HepG2 (cell line): ENCODE data around the gene GALNT18. TPM values are rescaled to one million over a fixed set of nuclear protein-coding genes. Genes with fewer than 3 reads are reported as not detected.

ENCODE experiments used
- ATAC-seq: fragments of 200-7000 bp; cut with Tn5 transposase; 3 replicates; pipeline ENCODE4 v1.9.1; 2020; ENCODE audit warnings: mild to moderate bottlenecking, moderate library complexity
- BruUV-seq: library from RNA; stranded (reverse); fragments of 400-500 nt; replicated peaks from 2 replicates; lab custom pipeline; 2021; lab: Mats Ljungman, UMichigan
- CTCF ChIA-PET: fragments of 300-600 bp; formaldehyde crosslinking; extraction: SDS; loops from one replicate; lab custom pipeline; 2021; ENCODE audit warnings: low total read pairs, inconsistent platforms, low intra/inter-chr PET ratio; lab: Yijun Ruan, JAX
- POLR2A ChIA-PET: fragments of 350-600 bp; sonication (Branson Sonifier 250); formaldehyde crosslinking; loops from one replicate; lab custom pipeline; 2020; ENCODE audit warnings: antibody characterized with exemption, inconsistent platforms; lab: Yijun Ruan, JAX
- DNase-seq: peaks from one replicate; pipeline ENCODE4 v3.0.0-alpha.2; 2015; ENCODE audit warnings: low spot score
- FAIRE-seq: peaks from 3 replicates; lab custom pipeline; 2011; peaks lifted over from hg19 to GRCh38; lab: Jason Lieb, UNC
- H2AFZ ChIP-seq: one replicate; pipeline ENCODE4 v1.6.1; 2011; ENCODE audit warnings: low read length, inconsistent platforms
- H3K27ac ChIP-seq: fragments of 300-600 bp; 3 replicates; pipeline ENCODE4 v1.8.0; 2011; ENCODE audit warnings: mixed run types, mild to moderate bottlenecking, mixed read lengths, low read length, inconsistent platforms; ENCODE audit not compliant: insufficient read depth; ENCODE audit errors: extremely low read length
- H3K27me3 ChIP-seq, 2 experiments: fragments of 200-600 bp in 1 of 2; 2 replicates in 1 of 2; 3 replicates in 1 of 2; pipeline versions ENCODE4 v1.6.0 to v1.8.0; 2011; ENCODE audit warnings: low read length in 2 of 2, mild to moderate bottlenecking in 2 of 2, moderate library complexity in 2 of 2, inconsistent platforms in 1 of 2; ENCODE audit not compliant: insufficient read depth in 2 of 2, control insufficient read depth in 1 of 2
- H3K36me3 ChIP-seq, 2 experiments: fragments of 200-600 bp in 1 of 2; replicated peaks in 1 of 2; 2 replicates in 1 of 2; 3 replicates in 1 of 2; pipeline versions ENCODE4 v1.5.1 to v1.8.0; 2011; ENCODE audit warnings: low read length in 2 of 2, inconsistent platforms in 1 of 2; ENCODE audit not compliant: insufficient read depth in 2 of 2, control insufficient read depth in 1 of 2
- H3K4me1 ChIP-seq: 2 replicates; pipeline ENCODE4 v1.5.1; 2012; ENCODE audit warnings: low read length, inconsistent platforms; ENCODE audit not compliant: insufficient read depth
- H3K4me2 ChIP-seq: 2 replicates; pipeline ENCODE4 v1.6.0; 2011; ENCODE audit warnings: low read depth, low read length, inconsistent platforms
- H3K4me3 ChIP-seq, 3 experiments: fragments of 200-600 bp in 1 of 3; sonication (generic), shearing (Covaris generic) in 1 of 3; replicated peaks in 1 of 3; 2 replicates each; pipeline ENCODE4 v1.5.1; 2011 to 2016; ENCODE audit warnings: low read length in 3 of 3, inconsistent platforms in 2 of 3, low read depth in 2 of 3, mild to moderate bottlenecking in 2 of 3, control low read depth in 1 of 3, mixed read lengths in 1 of 3; ENCODE audit not compliant: insufficient read depth in 1 of 3
- H3K79me2 ChIP-seq: one replicate; pipeline ENCODE4 v1.6.1; 2011; ENCODE audit warnings: low read length, inconsistent platforms; ENCODE audit not compliant: insufficient read depth
- H3K9ac ChIP-seq: 2 replicates; pipeline ENCODE4 v1.6.0; 2011; ENCODE audit warnings: mild to moderate bottlenecking, low read depth, low read length, inconsistent platforms; ENCODE audit not compliant: insufficient read depth
- H3K9me3 ChIP-seq: 2 replicates; pipeline ENCODE4 v1.5.1; 2012; ENCODE audit warnings: mild to moderate bottlenecking, low read length
- H4K20me1 ChIP-seq: 2 replicates; pipeline ENCODE4 v1.6.0; 2011; ENCODE audit warnings: inconsistent platforms, mild to moderate bottlenecking, low read length, moderate library complexity; ENCODE audit not compliant: insufficient read depth
- CSRNP1 ChIP-seq: sonication (generic); formaldehyde crosslinking; IDR thresholded peaks from 2 replicates; pipeline ENCODE4 v1.8.1; 2023; ENCODE audit warnings: mild to moderate bottlenecking, missing genetic modification reagents
- DZIP1 ChIP-seq: sonication (generic); formaldehyde crosslinking; IDR thresholded peaks from 2 replicates; pipeline ENCODE4 v1.5.0; 2020; ENCODE audit warnings: mild to moderate bottlenecking, missing genetic modification reagents
- HMG20B ChIP-seq: conservative IDR thresholded peaks from 2 replicates; pipeline ENCODE4 v1.6.1; 2016; ENCODE audit warnings: missing genetic modification reagents, missing compliant biosample characterization
- HOXA7 ChIP-seq: sonication (generic); formaldehyde crosslinking; IDR thresholded peaks from 2 replicates; pipeline ENCODE4 v1.8.1; 2022; ENCODE audit warnings: mild to moderate bottlenecking, missing genetic modification reagents, moderate library complexity
- MBD4 ChIP-seq: IDR thresholded peaks from 2 replicates; pipeline ENCODE4 v1.6.1; 2012; ENCODE audit warnings: low read length, inconsistent platforms, borderline replicate concordance
- MEIS1 ChIP-seq: sonication (generic); formaldehyde crosslinking; IDR thresholded peaks from 2 replicates; pipeline ENCODE4 v1.9.0; 2021; ENCODE audit warnings: mild to moderate bottlenecking, missing genetic modification reagents, moderate library complexity, borderline replicate concordance
- NBN ChIP-seq: fragments of 450-650 bp; conservative IDR thresholded peaks from 2 replicates; pipeline ENCODE4 v1.6.1; 2017
- SNAPC4 ChIP-seq: sonication (generic); formaldehyde crosslinking; IDR thresholded peaks from 2 replicates; pipeline ENCODE4 v1.4.0; 2020; ENCODE audit warnings: mild to moderate bottlenecking, missing genetic modification reagents
- TAF1 ChIP-seq: sonication (generic); formaldehyde crosslinking; IDR thresholded peaks from 2 replicates; pipeline ENCODE4 v1.4.0; 2020; ENCODE audit warnings: missing genetic modification reagents
- ZNF121 ChIP-seq: sonication (generic); formaldehyde crosslinking; IDR thresholded peaks from 2 replicates; pipeline ENCODE4 v1.5.0; 2020; ENCODE audit warnings: mild to moderate bottlenecking, missing genetic modification reagents
- ZNF761 ChIP-seq: sonication (generic); formaldehyde crosslinking; conservative IDR thresholded peaks from 2 replicates; pipeline ENCODE4 v1.4.0; 2020; ENCODE audit warnings: mild to moderate bottlenecking, missing genetic modification reagents
- WGBS: methylation state at CpG from one replicate; pipeline ENCODE4 v1.1.6; 2017; ENCODE audit warnings: low lambda C conversion rate; 5-methylcytosine and 5-hydroxymethylcytosine counted together
- in situ Hi-C: cut with HindIII; loops from 2 replicates; pipeline ENCODE4 v1.10.0; 2017; ENCODE audit warnings: low pct_unique_long_range_greater_than_20kb; ENCODE audit not compliant: extremely low pct_ligation_motif_present
- intact Hi-C: fragments of 100-400 bp; cut with micrococcal nuclease; formaldehyde crosslinking; loops from one replicate; pipeline ENCODE4 v1.10.0; 2022; ENCODE audit not compliant: unreplicated experiment
- polyA plus RNA-seq, 8 experiments: library from polyadenylated mRNA; depleted of rRNA in 3 of 8; stranded (reverse) in 7 of 8; unstranded in 1 of 8; fragments of >200 nt; fragmentation: Illumina TruSeq in 4 of 8; extraction: Trizol in 4 of 8; gene quantifications; 2 replicates each; pipeline versions ENCODE4 v1.2.1 to v1.2.3, GENCODE V29; 2011 to 2016; ENCODE audit warnings: low read depth in 4 of 8, missing spikeins in 1 of 8, mixed read lengths in 1 of 8; ENCODE audit not compliant: insufficient read depth in 1 of 8
- total RNA-seq, 5 experiments: library from RNA; depleted of rRNA; stranded (reverse); fragments of >200 nt; fragmentation: Illumina TruSeq; extraction: Trizol; gene quantifications; 2 replicates each; pipeline ENCODE4 v1.2.3, GENCODE V29; 2016; ENCODE audit warnings: low read depth in 1 of 5

Gene GALNT18
- total and polyA plus RNA-seq, 2 of the 13 experiments (the other 11 are each of a cell fraction or from before 2014, with no cell fraction given) = 0.11 TPM; not detected in 1

DNA sequence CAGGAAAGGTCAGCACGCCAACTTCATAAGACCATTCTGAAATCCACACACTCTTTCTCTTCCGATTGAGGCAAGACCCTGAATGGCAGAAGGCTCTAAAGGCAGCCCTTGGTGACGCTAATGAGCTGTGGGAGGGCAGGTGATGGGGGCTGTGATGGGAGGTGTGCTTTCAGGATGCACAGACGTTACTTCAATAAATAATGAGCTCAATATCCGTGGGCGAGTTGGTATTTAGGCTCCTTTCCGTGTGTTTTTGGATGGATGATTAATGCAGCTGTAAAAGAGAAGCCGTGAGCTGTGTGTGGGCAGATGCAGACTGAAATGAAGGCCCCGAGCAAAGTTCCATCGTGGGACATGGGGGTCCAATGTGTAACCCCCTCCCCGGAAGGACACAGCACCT is 138.2 kb downstream of the GALNT18 start:
- no peak for FAIRE-seq
- no TSS peak for BruUV-seq

DNA sequence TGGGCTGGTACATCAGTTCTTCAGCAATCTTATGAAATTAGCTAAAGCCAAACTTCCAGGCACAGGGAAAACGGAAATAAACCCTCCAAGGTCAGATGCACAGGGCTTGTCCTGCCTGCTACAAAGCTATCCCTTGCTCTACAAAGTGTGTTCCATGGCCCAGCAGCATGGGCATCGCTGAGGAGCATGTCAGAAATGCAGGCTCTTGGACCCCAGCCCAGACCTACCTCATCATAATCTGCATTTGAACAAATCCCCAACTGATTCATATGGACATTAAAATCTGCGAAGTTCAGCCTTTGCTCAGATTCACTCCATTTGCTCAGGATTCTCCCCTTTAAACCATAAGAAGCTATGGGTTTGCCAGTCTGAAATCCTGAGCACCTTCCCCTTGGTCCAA is 139.1 kb downstream of the GALNT18 start:
- ATAC-seq (no peak), FAIRE-seq (no peak), DNase-seq (no peak)
- H3K9me3 ChIP-seq = no peaks in the 10 kb centered on the region
- ChIA-PET POLR2A (no interaction called here), CTCF (no interaction called here)
- H3K79me2 ChIP-seq = no peaks in the 10 kb centered on the region
- H3K9ac ChIP-seq = no peak overlapping the region
- intact Hi-C loops = no loop called here
- H3K4me1 ChIP-seq = no peaks in the 10 kb centered on the region
- in situ Hi-C loops = no loop called here
- no peak overlapping the region for H3K4me3 ChIP-seq
- no peak overlapping the region for H2AFZ ChIP-seq
- 21% methylated on average over 3 of the region's 3 CpGs for WGBS
- H3K36me3 ChIP-seq = no peaks in the 10 kb centered on the region
- H3K4me2 ChIP-seq = no peak overlapping the region
- no TSS peak for BruUV-seq
- no peaks in the 10 kb centered on the region for H4K20me1 ChIP-seq
- peaks cover 2 to 22% of the 10 kb centered on the region in 2 experiments; a peak in 4 of 5 replicates for H3K27me3 ChIP-seq
- no peak overlapping the region for H3K27ac ChIP-seq
- no peak for TF ChIP-seq CSRNP1 (CRISPR knock-in tag)
- no peak for TF ChIP-seq SNAPC4 (CRISPR knock-in tag)
- TF ChIP-seq NBN = no peak
- TF ChIP-seq ZNF121 (CRISPR knock-in tag) = no peak
- no peak for TF ChIP-seq HMG20B (CRISPR knock-in tag)
- no peak for TF ChIP-seq HOXA7
- TF ChIP-seq ZNF761 (CRISPR knock-in tag) = no peak
- TF ChIP-seq DZIP1 = no peak

More for the DNA sequence above, 138.2 kb downstream of the GALNT18 start:
- in situ Hi-C loops (no loop called here), intact Hi-C loops (no loop called here)
- no peak overlapping the region for H3K27ac ChIP-seq
- H3K4me2 ChIP-seq = no peak overlapping the region
- no peaks in the 10 kb centered on the region for H3K4me1 ChIP-seq
- no peak overlapping the region for H2AFZ ChIP-seq
- no peak for DNase-seq
- no peak overlapping the region for H3K9ac ChIP-seq
- H3K4me3 ChIP-seq = no peak overlapping the region
- ATAC-seq = no peak
- no peak for TF ChIP-seq MBD4
- no peak for TF ChIP-seq MEIS1
- TF ChIP-seq TAF1 (CRISPR knock-in tag) = no peak
- no peaks in the 10 kb centered on the region for H4K20me1 ChIP-seq
- POLR2A ChIA-PET = no interaction called here
- no peaks in the 10 kb centered on the region for H3K36me3 ChIP-seq
- no peaks in the 10 kb centered on the region for H3K79me2 ChIP-seq
- CTCF ChIA-PET = no interaction called here
- 11% methylated on average over 8 of the region's 11 CpGs for WGBS
- no peaks in the 10 kb centered on the region for H3K9me3 ChIP-seq
- peaks cover 2 to 21% of the 10 kb centered on the region in 2 experiments; a peak in 4 of 5 replicates for H3K27me3 ChIP-seq
